ENCODE results near the gene KDM3B.

KDM3B gene

DNA sequence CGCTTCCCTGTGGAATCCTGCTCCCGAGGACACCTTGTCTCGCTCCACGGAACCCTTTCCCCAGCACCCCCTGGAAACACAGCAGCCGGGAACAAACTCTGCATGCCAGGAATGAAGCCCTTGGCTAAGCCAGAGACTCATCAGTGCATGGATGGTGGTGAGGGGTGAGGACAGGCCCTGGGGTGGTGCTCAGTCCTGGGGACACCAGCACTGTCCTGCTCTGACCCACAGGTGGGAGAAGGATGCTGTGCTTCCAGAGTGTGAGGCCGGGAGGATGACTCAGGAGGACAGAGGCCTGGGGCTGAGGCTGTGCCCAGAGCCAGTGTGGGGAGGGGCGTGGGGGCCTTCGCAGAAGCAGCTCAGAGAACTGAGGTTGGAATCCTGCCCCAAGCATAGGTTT lies 101.6 kb downstream of the KDM3B start:
- DNase-seq: no peak

GRCh38 chr5:138455232-138455930 lies 102.9 kb downstream of the KDM3B start:
- DNase-seq: no peak

DNA sequence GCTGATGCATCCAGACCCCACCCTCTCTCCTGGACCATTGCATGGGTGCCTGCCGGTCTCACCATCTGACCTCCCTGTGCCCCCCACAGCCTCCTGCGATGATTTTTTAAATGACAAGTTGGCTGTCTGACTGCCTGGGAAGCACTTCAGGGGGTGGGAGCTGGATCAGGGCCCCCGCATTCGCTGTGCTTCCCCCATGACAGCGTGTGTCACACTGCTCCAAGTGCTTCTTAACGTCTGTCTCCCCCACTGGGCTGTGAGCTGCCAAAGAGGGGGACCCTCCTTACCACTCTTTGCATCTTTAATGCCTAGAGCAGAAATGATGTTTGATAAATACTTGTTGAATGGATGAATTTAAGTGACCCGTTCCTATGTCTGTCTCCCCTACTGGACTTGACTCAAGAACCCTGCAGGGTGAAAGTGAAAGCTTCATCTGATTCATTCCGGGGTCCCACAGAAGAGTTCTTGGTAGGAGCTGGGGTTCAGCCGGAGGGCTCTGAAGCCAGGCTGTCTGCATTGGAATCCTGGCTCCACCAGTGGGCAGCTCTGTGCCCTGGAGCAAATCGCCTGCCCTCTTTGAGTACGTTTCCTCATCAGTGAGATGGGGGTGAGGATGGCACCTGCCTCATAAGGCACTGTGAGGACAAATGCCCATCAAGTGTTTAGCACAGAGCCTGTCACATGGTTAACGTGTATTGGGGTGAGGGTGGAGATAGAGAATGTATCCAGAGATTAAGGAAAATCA lies 105.2 kb downstream of the KDM3B start:
- no peak for DNase-seq

DNA sequence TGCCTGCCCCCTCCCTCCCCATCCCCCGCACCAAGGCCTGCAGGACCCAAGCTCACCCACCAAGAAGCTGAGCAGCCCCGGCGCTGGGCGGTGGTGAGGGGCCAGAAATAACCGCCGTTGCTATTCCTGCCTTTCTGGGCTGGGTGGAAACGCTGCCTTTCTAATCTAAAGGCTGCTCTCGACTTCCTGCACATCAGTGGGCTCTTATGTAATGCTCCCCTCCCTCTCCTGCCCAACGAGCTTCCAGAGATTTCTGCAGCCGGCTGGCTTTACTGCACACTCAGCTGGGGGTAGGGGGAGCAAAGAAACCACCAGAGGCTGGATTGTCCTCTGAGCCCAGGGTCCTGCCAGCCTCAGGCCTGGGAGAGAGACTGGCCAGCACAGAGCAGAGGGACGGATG lies 105.9 kb downstream of the KDM3B start:
- no peak for DNase-seq

DNA sequence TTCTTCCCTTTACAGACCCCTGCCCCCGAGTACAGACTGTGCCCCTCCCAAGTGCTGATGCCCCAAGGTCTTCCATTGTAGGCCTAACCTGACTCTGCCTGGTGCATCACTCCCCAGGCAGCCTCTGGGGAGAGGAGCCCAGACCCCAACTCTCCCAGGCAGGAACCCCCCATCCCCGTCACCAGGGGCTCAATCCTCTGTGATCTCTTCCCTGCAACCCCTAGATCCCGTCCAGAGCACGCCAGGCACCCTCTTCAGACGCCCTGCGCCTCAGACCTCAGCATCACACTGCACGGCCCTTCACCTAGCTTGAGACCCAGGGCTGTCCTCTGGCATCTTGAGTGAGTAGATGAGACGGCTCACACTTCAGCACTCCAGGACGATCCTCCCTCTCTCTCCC lies 106.4 kb downstream of the KDM3B start:
- no peak for DNase-seq

GRCh38 chr5:138459311-138459933 lies 106.9 kb downstream of the KDM3B start:
- DNase-seq: no peak

DNA sequence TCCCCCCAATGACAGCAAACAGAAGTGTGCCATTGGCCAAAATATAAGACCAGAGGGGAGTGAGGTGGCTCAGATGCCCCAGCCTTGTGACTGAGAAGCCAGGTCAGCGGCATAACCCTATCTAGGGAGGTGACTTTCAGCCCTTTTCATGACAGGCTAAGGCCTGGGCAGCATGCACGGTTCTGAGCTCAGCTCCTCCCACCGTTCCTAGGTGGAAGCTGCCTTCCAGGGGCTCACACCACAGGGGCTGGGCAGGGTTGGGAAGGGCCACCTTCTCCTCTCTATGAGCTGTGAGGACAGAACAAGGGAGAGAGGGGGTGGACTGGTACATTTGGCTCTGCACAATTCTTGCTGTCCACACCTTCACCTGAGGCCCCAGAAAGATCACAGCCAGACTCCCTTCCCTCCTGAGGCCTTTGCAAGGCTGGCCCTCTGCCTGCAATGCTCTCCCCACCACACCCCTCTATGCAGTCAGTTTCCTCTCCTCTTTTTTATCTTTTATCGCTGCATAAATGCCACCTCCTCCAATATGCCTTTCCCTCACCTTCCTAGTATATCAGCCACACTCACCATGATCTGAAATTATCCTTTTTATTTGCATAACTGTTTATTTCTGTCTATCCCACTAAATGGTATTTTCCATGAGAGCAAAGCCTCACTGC lies 107.7 kb downstream of the KDM3B start:
- DNase-seq: no peak

DNA sequence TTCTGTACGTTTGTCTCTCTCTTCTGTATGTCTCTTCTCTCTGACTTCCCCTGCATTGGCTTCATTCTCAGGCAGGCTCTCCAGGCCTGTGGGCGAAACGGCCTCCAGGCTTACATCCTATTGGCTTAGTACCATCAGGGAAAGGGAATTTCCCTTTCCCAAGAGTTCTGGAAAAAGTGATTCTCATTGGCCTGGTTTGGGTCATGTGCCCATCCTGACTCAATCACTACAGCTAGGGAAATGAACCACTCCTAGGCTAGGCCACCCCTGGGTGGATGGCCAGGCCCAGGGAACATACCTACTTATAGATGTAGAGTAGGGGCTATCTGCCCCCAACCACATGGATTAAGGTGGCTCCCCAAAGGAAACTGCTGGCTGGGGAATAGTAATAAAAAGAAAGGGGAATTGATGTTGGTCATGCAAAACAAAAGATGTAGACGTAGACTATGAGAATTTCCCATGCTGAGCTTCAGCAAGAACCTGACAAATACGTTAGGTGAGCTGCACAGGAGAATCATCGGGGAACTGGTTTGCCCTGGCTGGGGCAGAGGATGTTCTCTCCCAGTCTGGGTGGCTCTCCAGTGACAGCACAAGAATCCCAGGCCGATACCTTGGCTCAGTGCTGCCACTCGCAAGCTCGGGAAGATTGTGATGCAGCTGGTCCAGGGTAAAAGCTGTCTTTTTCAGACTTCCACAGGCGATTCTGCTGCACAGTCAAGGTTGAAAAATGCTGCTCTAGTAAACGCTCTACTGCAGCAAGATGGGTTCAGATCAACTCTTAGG lies 109.0 kb downstream of the KDM3B start:
- DNase-seq: no peak

GRCh38 chr5:138463419-138464007 lies 111.0 kb downstream of the KDM3B start:
- no peak for DNase-seq

DNA sequence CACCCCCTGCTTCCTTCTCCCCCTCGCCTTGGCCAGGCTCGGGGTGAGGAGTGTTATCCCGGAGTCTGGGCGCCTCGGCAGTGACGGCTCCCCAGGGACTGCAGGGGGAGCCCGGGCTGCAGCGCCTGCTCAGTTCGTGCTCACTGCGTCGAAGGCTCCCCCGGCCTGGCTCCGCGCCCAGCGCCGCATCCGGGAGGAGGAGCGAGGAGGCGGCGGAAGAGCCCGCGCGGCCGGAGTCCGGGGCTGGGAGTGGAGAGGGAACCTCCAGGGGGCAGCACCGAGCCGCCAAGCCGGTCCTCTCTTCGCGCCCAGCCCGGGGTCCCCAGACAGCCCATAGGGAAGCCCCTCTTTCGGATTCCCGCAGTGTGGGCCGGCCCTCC lies 111.5 kb downstream of the KDM3B start:
- DNase-seq: peak; percentile 81

GRCh38 chr5:138464388-138465260 lies 112.1 kb downstream of the KDM3B start:
- DNase-seq: peak; percentile 96

- DNase-seq: peak; percentile 76
Observed at GRCh38 chr5:138465261-138466124, 113.0 kb downstream of the KDM3B start, which contains the start of gene EGR1. EGR1 (plus strand) TSS chr5:138465479; CDS start chr5:138465762, 283 bp downstream.

GRCh38 chr5:138466125-138466899 lies 113.8 kb downstream of the KDM3B start:
- no peak for DNase-seq

DNA sequence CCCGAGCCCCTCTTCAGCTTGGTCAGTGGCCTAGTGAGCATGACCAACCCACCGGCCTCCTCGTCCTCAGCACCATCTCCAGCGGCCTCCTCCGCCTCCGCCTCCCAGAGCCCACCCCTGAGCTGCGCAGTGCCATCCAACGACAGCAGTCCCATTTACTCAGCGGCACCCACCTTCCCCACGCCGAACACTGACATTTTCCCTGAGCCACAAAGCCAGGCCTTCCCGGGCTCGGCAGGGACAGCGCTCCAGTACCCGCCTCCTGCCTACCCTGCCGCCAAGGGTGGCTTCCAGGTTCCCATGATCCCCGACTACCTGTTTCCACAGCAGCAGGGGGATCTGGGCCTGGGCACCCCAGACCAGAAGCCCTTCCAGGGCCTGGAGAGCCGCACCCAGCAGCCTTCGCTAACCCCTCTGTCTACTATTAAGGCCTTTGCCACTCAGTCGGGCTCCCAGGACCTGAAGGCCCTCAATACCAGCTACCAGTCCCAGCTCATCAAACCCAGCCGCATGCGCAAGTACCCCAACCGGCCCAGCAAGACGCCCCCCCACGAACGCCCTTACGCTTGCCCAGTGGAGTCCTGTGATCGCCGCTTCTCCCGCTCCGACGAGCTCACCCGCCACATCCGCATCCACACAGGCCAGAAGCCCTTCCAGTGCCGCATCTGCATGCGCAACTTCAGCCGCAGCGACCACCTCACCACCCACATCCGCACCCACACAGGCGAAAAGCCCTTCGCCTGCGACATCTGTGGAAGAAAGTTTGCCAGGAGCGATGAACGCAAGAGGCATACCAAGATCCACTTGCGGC lies 114.6 kb downstream of the KDM3B start:
- no peak for DNase-seq

GRCh38 chr5:138467711-138468132 lies 115.2 kb downstream of the KDM3B start:
- no peak for DNase-seq

DNA sequence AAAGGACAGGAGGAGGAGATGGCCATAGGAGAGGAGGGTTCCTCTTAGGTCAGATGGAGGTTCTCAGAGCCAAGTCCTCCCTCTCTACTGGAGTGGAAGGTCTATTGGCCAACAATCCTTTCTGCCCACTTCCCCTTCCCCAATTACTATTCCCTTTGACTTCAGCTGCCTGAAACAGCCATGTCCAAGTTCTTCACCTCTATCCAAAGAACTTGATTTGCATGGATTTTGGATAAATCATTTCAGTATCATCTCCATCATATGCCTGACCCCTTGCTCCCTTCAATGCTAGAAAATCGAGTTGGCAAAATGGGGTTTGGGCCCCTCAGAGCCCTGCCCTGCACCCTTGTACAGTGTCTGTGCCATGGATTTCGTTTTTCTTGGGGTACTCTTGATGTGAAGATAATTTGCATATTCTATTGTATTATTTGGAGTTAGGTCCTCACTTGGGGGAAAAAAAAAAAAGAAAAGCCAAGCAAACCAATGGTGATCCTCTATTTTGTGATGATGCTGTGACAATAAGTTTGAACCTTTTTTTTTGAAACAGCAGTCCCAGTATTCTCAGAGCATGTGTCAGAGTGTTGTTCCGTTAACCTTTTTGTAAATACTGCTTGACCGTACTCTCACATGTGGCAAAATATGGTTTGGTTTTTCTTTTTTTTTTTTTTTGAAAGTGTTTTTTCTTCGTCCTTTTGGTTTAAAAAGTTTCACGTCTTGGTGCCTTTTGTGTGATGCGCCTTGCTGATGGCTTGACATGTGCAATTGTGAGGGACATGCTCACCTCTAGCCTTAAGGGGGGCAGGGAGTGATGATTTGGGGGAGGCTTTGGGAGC lies 115.9 kb downstream of the KDM3B start:
- no peak for DNase-seq

DNA sequence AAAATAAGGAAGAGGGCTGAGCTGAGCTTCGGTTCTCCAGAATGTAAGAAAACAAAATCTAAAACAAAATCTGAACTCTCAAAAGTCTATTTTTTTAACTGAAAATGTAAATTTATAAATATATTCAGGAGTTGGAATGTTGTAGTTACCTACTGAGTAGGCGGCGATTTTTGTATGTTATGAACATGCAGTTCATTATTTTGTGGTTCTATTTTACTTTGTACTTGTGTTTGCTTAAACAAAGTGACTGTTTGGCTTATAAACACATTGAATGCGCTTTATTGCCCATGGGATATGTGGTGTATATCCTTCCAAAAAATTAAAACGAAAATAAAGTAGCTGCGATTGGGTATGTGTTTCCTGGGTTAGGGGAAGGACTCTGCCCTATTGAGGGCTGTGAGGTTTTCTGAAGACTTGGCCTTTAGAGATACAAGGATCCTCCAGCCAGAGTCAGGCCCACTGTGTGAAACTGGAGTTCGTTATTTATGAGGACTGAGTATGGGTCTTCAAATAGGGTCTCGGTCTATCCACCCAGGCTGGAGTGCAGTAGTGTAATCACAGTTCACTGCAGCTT lies 116.6 kb downstream of the KDM3B start:
- DNase-seq: no peak

Measured in NCI-H1048 (cell line).